SK-N-SH (cell line): ENCODE data around the gene ERC2.

ENCODE experiments used
- CTCF ChIP-seq: fragments of 200-600 bp; sonication (generic); IDR thresholded peaks from 2 replicates; pipeline ENCODE4 v1.6.1; 2017; ENCODE audit warnings: antibody characterized with exemption, mild to moderate bottlenecking, moderate library complexity
- ELF1 ChIP-seq: IDR thresholded peaks from 2 replicates; pipeline ENCODE4 v1.4.0; 2012
- EP300 ChIP-seq, 2 experiments: IDR thresholded peaks; 2 replicates each; pipeline versions ENCODE4 v1.4.0 to v1.6.1; 2012; ENCODE audit warnings: borderline replicate concordance in 1 of 2, low read depth in 1 of 2, low read length in 1 of 2
- EZH2phosphoT487 ChIP-seq: fragments of 200-600 bp; sonication (generic); IDR thresholded peaks from 2 replicates; pipeline ENCODE4 v1.6.1; 2017; ENCODE audit warnings: low read depth, mixed run types, mild to moderate bottlenecking, antibody characterized with exemption, moderate library complexity, borderline replicate concordance
- JUND ChIP-seq: IDR thresholded peaks from 2 replicates; pipeline ENCODE4 v1.4.0; 2012
- MAX ChIP-seq: IDR thresholded peaks from 2 replicates; pipeline ENCODE4 v1.4.0; 2012; ENCODE audit warnings: low read depth

GRCh38 chr3:55752911-55753310 is 715.4 kb downstream of the ERC2 start:
- TF ChIP-seq EZH2phosphoT487 (no peak), MAX (no peak), ELF1 (no peak), CTCF (no peak), JUND (no peak), EP300 (IDR thresholded peaks at IDR 0.05; ENCODE audit: borderline replicate concordance in 1 of 2, low read depth in 1 of 2, low read length in 1 of 2) (no peak)
